HEK293 (cell line): ENCODE measurements around the gene TBCK.

ENCODE experiments used
- CTCF ChIA-PET: fragments of 350-600 bp; formaldehyde crosslinking; extraction: SDS; loops from one replicate; lab custom pipeline; 2021; ENCODE audit warnings: antibody characterized with exemption; lab: Yijun Ruan, JAX
- POLR2A ChIA-PET: fragments of 300-600 bp; formaldehyde crosslinking; extraction: SDS; loops from one replicate; lab custom pipeline; 2020; ENCODE audit warnings: antibody characterized with exemption, inconsistent platforms; lab: Yijun Ruan, JAX
- H3K27ac ChIP-seq: fragments of 200-500 bp; sonication (Bioruptor generic); 2 replicates; pipeline ENCODE4 v1.5.1; 2014; ENCODE audit warnings: low read depth, low read length, control low read depth, inconsistent platforms; ENCODE audit errors: extremely low read depth
- H3K36me3 ChIP-seq, 2 experiments: fragments of 200-500 bp in 1 of 2; sonication (Bioruptor generic) in 1 of 2; 1 replicate in 1 of 2; 2 replicates in 1 of 2; pipeline ENCODE4 v1.5.1; 2014 to 2017; ENCODE audit warnings: inconsistent platforms in 2 of 2, low read length in 2 of 2; ENCODE audit not compliant: control insufficient read depth in 2 of 2, insufficient read depth in 1 of 2
- H3K4me1 ChIP-seq: fragments of 200-500 bp; sonication (Bioruptor generic); 2 replicates; pipeline ENCODE4 v1.5.1; 2014; ENCODE audit warnings: mild to moderate bottlenecking, low read length, inconsistent platforms; ENCODE audit not compliant: control insufficient read depth, insufficient read depth
- H3K4me3 ChIP-seq: 2 replicates; pipeline ENCODE4 v1.5.1; 2011; ENCODE audit warnings: low read depth, mild to moderate bottlenecking, control low read depth, low read length, moderate library complexity
- H3K9me3 ChIP-seq: fragments of 200-500 bp; sonication (Bioruptor generic); 2 replicates; pipeline ENCODE4 v1.5.1; 2014; ENCODE audit warnings: low read depth, low read length, inconsistent platforms; ENCODE audit not compliant: control insufficient read depth, insufficient read depth
- EGR2 ChIP-seq: fragments of 450-650 bp; formaldehyde crosslinking; IDR thresholded peaks from 2 replicates; pipeline ENCODE4 v1.5.1; 2016; ENCODE audit warnings: low read depth, missing biosample characterization, missing genetic modification characterization
- MZF1 ChIP-seq: fragments of 450-650 bp; formaldehyde crosslinking; IDR thresholded peaks from 2 replicates; pipeline ENCODE4 v1.5.1; 2017; ENCODE audit warnings: missing biosample characterization, missing genetic modification characterization, borderline replicate concordance
- PRDM1 ChIP-seq: fragments of 450-650 bp; formaldehyde crosslinking; IDR thresholded peaks from 2 replicates; pipeline ENCODE4; 2016; ENCODE audit warnings: missing biosample characterization, missing genetic modification characterization
- SP2 ChIP-seq: fragments of 450-650 bp; formaldehyde crosslinking; IDR thresholded peaks from 2 replicates; pipeline ENCODE4 v1.5.1; 2016; ENCODE audit warnings: missing biosample characterization, missing genetic modification characterization
- ZBTB1 ChIP-seq: fragments of 450-650 bp; formaldehyde crosslinking; IDR thresholded peaks from 2 replicates; pipeline ENCODE4 v1.5.1; 2016; ENCODE audit warnings: missing biosample characterization, missing genetic modification characterization
- ZBTB17 ChIP-seq: fragments of 450-650 bp; formaldehyde crosslinking; IDR thresholded peaks from 2 replicates; pipeline ENCODE4 v1.5.1; 2016; ENCODE audit warnings: missing biosample characterization, missing genetic modification characterization
- ZNF112 ChIP-seq: fragments of 450-650 bp; formaldehyde crosslinking; IDR thresholded peaks from 2 replicates; pipeline ENCODE4 v1.5.0; 2017; ENCODE audit warnings: missing biosample characterization, missing genetic modification characterization
- ZNF169 ChIP-seq: fragments of 450-650 bp; formaldehyde crosslinking; IDR thresholded peaks from 2 replicates; pipeline ENCODE4 v1.5.1; 2016; ENCODE audit warnings: missing biosample characterization, missing genetic modification characterization
- ZNF473 ChIP-seq: fragments of 450-650 bp; formaldehyde crosslinking; IDR thresholded peaks from 2 replicates; pipeline ENCODE4 v1.5.1; 2017; ENCODE audit warnings: missing biosample characterization, missing genetic modification characterization
- ZNF521 ChIP-seq: fragments of 450-650 bp; formaldehyde crosslinking; IDR thresholded peaks from 2 replicates; pipeline ENCODE4 v1.5.1; 2017; ENCODE audit warnings: missing biosample characterization, mild to moderate bottlenecking, missing genetic modification characterization
- ZNF629 ChIP-seq: fragments of 450-650 bp; formaldehyde crosslinking; IDR thresholded peaks from 2 replicates; pipeline ENCODE4 v1.5.1; 2017; ENCODE audit warnings: missing biosample characterization, missing genetic modification characterization
- ZNF664 ChIP-seq: fragments of 450-650 bp; formaldehyde crosslinking; IDR thresholded peaks from 2 replicates; pipeline ENCODE4 v1.5.1; 2016; ENCODE audit warnings: missing biosample characterization, missing genetic modification characterization
- TF ChIP-seq, protein P1 (sequence below): fragments of 450-650 bp; formaldehyde crosslinking; IDR thresholded peaks from 2 replicates; pipeline ENCODE4 v1.5.1; 2017; ENCODE audit warnings: missing biosample characterization, mild to moderate bottlenecking, missing genetic modification characterization, moderate library complexity
- TF ChIP-seq, protein P2 (sequence below): fragments of 450-650 bp; formaldehyde crosslinking; IDR thresholded peaks from 2 replicates; pipeline ENCODE4 v1.5.0; 2017; ENCODE audit warnings: missing biosample characterization, missing genetic modification characterization, borderline replicate concordance
- TF ChIP-seq, protein P3 (sequence below): fragments of 450-650 bp; formaldehyde crosslinking; IDR thresholded peaks from 2 replicates; pipeline ENCODE4 v1.5.1; 2017; ENCODE audit warnings: missing biosample characterization, missing genetic modification characterization
- TF ChIP-seq, protein P4 (sequence below): fragments of 450-650 bp; formaldehyde crosslinking; conservative IDR thresholded peaks from 2 replicates; pipeline ENCODE4 v1.5.1; 2016; ENCODE audit warnings: low read depth, missing biosample characterization, missing genetic modification characterization
- TF ChIP-seq, protein P5 (sequence below): fragments of 450-650 bp; formaldehyde crosslinking; IDR thresholded peaks from 2 replicates; pipeline ENCODE4 v1.5.1; 2016; ENCODE audit warnings: missing biosample characterization, missing genetic modification characterization

TBCK gene

DNA sequence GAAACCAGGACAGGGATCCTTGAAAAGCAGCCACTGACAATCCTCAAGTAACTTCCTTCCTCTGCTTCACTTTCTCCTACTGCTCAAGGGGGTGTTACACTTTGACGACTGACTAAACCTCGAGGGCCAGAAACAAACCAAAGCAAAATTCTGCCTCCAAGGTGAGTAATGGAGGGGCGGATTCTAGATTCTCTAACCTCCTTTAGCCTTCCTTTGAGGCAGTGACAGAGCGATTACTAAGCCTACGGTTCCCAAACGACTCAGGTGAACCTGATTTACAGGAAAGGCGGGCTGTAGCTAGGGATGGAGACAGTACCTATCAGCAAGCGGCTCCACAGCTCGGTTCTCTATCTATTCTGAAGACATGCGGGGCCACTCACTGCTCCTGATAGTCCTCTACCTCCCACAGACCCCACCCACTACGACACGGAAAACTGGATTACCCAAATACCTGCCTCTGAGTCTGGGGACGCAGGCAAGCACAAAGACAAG, 487 bp downstream of the TBCK start:
- ChIA-PET POLR2A (interaction anchor here (0.8 to 1.0 kb wide), 3 partner anchors 11 to 842 kb away, joined by 3 read pairs; partner anchors contain the start of gene PPA2), CTCF (interaction anchor here (0.7 to 1.1 kb wide), 3 partner anchors 13 to 691 kb away, joined by 3 to 4 read pairs (median 3); no protein-coding TSS in a partner anchor)
- Histone ChIP-seq H3K4me1 (peaks cover 2% of the 10 kb centered on the region; the same call in 1 of the 2 replicates), H3K4me3 (peak overlapping the region; percentile 77), H3K9me3 (no peaks in the 10 kb centered on the region), H3K27ac (peak overlapping the region; percentile 91), H3K36me3 (peaks cover 0 to 5% of the 10 kb centered on the region in 2 experiments; a peak in 1 of 3 replicates)
- TF ChIP-seq ZNF664 (tag by site-specific recombination) (no peak), ZNF521 (tag by site-specific recombination) (no peak), ZNF629 (tag by site-specific recombination) (no peak), ZBTB17 (tag by site-specific recombination) (peak; percentile 86), SP2 (peak; percentile 27)

DNA sequence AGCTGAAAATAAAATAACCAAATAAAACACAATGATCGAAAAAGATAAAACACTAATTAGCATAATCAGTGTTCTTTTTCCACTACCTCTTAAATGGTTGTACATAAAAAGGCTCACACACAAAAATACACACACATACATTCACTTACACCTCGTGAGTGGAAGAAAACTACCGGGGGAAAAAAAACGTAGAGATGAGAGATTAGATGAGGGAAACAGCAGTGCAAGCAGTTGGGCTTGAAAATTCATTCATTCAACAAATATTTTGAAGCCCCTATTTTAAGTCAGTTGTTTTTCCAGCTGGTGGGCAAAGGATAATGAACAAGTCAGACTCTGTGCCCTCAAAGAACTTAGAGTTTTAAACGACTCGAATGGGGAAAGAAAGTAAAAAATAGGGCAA, 1.0 kb downstream of the TBCK start:
- no peaks in the 10 kb centered on the region for H3K9me3 ChIP-seq
- no peak overlapping the region for H3K27ac ChIP-seq
- CTCF ChIA-PET, result interaction anchor here (1.1 kb wide), 1 partner anchor 49 kb away, joined by 4 read pairs; no protein-coding TSS in a partner anchor
- peaks cover 2% of the 10 kb centered on the region; the same call in 1 of the 2 replicates for H3K4me1 ChIP-seq
- no peaks in the 10 kb centered on the region for H3K36me3 ChIP-seq
- peak overlapping the region; percentile 77 for H3K4me3 ChIP-seq
- POLR2A ChIA-PET, result interaction anchor here (1.0 kb wide), 1 partner anchor 12 kb away, joined by 3 read pairs; no protein-coding TSS in a partner anchor
- TF ChIP-seq MZF1, result no peak
- TF ChIP-seq, protein P1, sequence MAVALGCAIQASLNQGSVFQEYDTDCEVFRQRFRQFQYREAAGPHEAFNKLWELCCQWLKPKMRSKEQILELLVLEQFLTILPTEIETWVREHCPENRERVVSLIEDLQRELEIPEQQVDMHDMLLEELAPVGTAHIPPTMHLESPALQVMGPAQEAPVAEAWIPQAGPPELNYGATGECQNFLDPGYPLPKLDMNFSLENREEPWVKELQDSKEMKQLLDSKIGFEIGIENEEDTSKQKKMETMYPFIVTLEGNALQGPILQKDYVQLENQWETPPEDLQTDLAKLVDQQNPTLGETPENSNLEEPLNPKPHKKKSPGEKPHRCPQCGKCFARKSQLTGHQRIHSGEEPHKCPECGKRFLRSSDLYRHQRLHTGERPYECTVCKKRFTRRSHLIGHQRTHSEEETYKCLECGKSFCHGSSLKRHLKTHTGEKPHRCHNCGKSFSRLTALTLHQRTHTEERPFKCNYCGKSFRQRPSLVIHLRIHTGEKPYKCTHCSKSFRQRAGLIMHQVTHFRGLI, result peak; percentile 62; the same call in 1 of the 2 replicates
- TF ChIP-seq PRDM1, result 0 out of 2 replicates have a peak, but pooled peaks have one; percentile 19

DNA sequence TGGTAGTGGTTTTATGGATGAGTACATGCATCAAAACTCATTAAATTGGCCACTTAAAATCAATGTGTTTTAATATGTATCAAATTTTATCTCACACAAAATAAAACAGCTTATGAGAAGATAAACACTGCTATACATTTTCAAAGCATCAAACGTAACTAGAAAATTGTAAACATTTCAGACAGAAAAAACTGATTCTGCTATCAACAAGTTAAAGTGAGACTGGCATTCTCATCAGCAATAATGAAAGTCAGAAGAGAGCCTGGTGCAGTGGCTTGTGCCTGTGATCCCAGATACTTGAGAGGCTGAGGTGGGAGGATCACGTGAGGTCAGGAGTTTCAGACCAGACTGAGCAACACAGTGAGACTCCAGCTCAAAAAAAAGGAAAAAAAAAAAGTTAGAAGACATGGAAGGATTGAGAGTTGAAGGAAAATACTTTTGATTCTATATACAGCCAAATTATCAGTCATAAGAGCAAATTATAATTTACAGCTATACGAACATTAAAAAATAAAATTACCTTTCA, 2.9 kb downstream of the TBCK start:
- Histone ChIP-seq H3K4me1 (peaks cover 2% of the 10 kb centered on the region; the same call in 1 of the 2 replicates), H3K9me3 (no peaks in the 10 kb centered on the region), H3K27ac (no peak overlapping the region), H3K36me3 (peaks cover 0 to 6% of the 10 kb centered on the region in 2 experiments; a peak in 1 of 3 replicates), H3K4me3 (no peak overlapping the region)
- CTCF ChIA-PET, result interaction anchor here (0.7 kb wide), 1 partner anchor 13 kb away, joined by 4 read pairs; no protein-coding TSS in a partner anchor
- POLR2A ChIA-PET, result no interaction called here
- no peak for TF ChIP-seq ZNF473 (tag by site-specific recombination)
- TF ChIP-seq EGR2, result no peak
- no peak for TF ChIP-seq MZF1
- TF ChIP-seq, protein P2, sequence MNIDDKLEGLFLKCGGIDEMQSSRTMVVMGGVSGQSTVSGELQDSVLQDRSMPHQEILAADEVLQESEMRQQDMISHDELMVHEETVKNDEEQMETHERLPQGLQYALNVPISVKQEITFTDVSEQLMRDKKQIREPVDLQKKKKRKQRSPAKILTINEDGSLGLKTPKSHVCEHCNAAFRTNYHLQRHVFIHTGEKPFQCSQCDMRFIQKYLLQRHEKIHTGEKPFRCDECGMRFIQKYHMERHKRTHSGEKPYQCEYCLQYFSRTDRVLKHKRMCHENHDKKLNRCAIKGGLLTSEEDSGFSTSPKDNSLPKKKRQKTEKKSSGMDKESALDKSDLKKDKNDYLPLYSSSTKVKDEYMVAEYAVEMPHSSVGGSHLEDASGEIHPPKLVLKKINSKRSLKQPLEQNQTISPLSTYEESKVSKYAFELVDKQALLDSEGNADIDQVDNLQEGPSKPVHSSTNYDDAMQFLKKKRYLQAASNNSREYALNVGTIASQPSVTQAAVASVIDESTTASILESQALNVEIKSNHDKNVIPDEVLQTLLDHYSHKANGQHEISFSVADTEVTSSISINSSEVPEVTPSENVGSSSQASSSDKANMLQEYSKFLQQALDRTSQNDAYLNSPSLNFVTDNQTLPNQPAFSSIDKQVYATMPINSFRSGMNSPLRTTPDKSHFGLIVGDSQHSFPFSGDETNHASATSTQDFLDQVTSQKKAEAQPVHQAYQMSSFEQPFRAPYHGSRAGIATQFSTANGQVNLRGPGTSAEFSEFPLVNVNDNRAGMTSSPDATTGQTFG (tag by site-specific recombination), result no peak
- no peak for TF ChIP-seq ZBTB1 (tag by site-specific recombination)
- TF ChIP-seq, protein P3, sequence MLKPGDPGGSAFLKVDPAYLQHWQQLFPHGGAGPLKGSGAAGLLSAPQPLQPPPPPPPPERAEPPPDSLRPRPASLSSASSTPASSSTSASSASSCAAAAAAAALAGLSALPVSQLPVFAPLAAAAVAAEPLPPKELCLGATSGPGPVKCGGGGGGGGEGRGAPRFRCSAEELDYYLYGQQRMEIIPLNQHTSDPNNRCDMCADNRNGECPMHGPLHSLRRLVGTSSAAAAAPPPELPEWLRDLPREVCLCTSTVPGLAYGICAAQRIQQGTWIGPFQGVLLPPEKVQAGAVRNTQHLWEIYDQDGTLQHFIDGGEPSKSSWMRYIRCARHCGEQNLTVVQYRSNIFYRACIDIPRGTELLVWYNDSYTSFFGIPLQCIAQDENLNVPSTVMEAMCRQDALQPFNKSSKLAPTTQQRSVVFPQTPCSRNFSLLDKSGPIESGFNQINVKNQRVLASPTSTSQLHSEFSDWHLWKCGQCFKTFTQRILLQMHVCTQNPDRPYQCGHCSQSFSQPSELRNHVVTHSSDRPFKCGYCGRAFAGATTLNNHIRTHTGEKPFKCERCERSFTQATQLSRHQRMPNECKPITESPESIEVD (tag by site-specific recombination), result 0 out of 2 replicates have a peak, but pooled peaks have one; percentile 25
- TF ChIP-seq PRDM1, result 0 out of 2 replicates have a peak, but pooled peaks have one; percentile 29
- TF ChIP-seq, protein P4, sequence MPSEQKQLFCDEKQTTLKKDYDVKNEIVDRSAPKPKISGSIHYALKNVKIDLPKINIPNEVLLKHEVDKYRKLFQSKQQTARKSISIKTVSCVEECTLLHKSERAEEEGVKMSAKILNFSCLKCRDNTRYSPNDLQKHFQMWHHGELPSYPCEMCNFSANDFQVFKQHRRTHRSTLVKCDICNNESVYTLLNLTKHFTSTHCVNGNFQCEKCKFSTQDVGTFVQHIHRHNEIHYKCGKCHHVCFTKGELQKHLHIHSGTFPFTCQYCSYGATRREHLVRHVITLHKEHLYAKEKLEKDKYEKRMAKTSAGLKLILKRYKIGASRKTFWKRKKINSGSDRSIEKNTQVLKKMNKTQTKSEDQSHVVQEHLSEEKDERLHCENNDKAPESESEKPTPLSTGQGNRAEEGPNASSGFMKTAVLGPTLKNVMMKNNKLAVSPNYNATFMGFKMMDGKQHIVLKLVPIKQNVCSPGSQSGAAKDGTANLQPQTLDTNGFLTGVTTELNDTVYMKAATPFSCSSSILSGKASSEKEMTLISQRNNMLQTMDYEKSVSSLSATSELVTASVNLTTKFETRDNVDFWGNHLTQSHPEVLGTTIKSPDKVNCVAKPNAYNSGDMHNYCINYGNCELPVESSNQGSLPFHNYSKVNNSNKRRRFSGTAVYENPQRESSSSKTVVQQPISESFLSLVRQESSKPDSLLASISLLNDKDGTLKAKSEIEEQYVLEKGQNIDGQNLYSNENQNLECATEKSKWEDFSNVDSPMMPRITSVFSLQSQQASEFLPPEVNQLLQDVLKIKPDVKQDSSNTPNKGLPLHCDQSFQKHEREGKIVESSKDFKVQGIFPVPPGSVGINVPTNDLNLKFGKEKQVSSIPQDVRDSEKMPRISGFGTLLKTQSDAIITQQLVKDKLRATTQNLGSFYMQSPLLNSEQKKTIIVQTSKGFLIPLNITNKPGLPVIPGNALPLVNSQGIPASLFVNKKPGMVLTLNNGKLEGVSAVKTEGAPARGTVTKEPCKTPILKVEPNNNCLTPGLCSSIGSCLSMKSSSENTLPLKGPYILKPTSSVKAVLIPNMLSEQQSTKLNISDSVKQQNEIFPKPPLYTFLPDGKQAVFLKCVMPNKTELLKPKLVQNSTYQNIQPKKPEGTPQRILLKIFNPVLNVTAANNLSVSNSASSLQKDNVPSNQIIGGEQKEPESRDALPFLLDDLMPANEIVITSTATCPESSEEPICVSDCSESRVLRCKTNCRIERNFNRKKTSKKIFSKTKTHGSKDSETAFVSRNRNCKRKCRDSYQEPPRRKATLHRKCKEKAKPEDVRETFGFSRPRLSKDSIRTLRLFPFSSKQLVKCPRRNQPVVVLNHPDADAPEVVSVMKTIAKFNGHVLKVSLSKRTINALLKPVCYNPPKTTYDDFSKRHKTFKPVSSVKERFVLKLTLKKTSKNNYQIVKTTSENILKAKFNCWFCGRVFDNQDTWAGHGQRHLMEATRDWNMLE (tag by site-specific recombination), result no peak
- TF ChIP-seq ZNF169 (tag by site-specific recombination), result no peak
- TF ChIP-seq ZNF112, result no peak
- TF ChIP-seq, protein P5, sequence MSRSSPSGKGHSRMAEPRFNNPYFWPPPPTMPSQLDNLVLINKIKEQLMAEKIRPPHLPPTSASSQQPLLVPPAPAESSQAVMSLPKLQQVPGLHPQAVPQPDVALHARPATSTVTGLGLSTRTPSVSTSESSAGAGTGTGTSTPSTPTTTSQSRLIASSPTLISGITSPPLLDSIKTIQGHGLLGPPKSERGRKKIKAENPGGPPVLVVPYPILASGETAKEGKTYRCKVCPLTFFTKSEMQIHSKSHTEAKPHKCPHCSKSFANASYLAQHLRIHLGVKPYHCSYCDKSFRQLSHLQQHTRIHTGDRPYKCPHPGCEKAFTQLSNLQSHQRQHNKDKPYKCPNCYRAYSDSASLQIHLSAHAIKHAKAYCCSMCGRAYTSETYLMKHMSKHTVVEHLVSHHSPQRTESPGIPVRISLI (tag by site-specific recombination), result peak; percentile 53; the same call in 1 of the 2 replicates
